ENCODE data around the gene FANCE. TPM values are rescaled to one million over a fixed set of nuclear protein-coding genes. Genes with fewer than 3 reads are reported as not detected.

The FANCE gene
- total and polyA plus RNA-seq, 9 of the 15 experiments (the other 6 are each of a cell fraction or from before 2014, with no cell fraction given): 5.7 to 30.2 (median 17.0) TPM

GRCh38 chr6:35468181-35468979 lies 16.2 kb downstream of the FANCE start, which contains the start of gene RPL10A:
TSS of gene RPL10A (plus strand) at chr6:35468401. CDS start at chr6:35468435, 34 bp downstream.
- peak within 1 kb of the TSS; percentile 93 for H2AFZ ChIP-seq (ENCODE audit: low read depth, low read length)
- POLR2A ChIA-PET: interaction anchor here (0.6 to 7.6 kb wide), 24 partner anchors 8 to 861 kb away, joined by 3 to 167 read pairs (median 4); partner anchors contain the start of genes DEF6, FANCE, TEAD3 and ZNF76
- peak; percentile 88 for ATAC-seq
- no peaks in the 10 kb centered on the region for H3K9me1 ChIP-seq (ENCODE audit: control insufficient read depth, insufficient read depth, low read length)
- peaks cover 76% of the 10 kb centered on the region for H3K36me3 ChIP-seq (ENCODE audit: control insufficient read depth, insufficient read depth, low read length)
- peaks cover 44% of the 10 kb centered on the region for H3K79me2 ChIP-seq (ENCODE audit: control insufficient read depth, insufficient read depth, low read length)
- intact Hi-C loops (cut with micrococcal nuclease) (loop anchor here (1.0 kb wide), 3 partner anchors 15 to 171 kb away; partner anchors contain the start of genes DEF6 and PPARD), in situ Hi-C loops (cut with MboI) (loop anchor here (5.0 kb wide), 1 partner anchor 126 kb away; the partner anchor contains the start of gene PPARD)
- no peaks in the 10 kb centered on the region; a peak in 1 of 5 replicates for H3K27me3 ChIP-seq (ENCODE audit: control insufficient read depth in 2 of 2, insufficient read depth in 2 of 2, low read length in 2 of 2)
- peak within 1 kb of the TSS; percentile 91 for H3K4me3 ChIP-seq
- TSS peak; percentile 49 for BruUV-seq (replicated peaks)
- H3K4me1 ChIP-seq (replicated peaks in 1 of 2; ENCODE audit: control insufficient read depth in 2 of 2, insufficient read depth in 2 of 2, low read length in 2 of 2): peaks cover 23 to 24% of the 10 kb centered on the region in 2 experiments; a peak in 4 of 5 replicates
- H3K9me3 ChIP-seq (replicated peaks; ENCODE audit: control insufficient read depth, insufficient read depth, low read depth, low read length): 0 out of 2 replicates have a peak, but pooled peaks cover 1% of the 10 kb centered on the region
- CTCF ChIA-PET (ENCODE audit: low intra/inter-chr PET ratio): interaction anchor here (0.5 to 2.6 kb wide), 6 partner anchors 126 to 179 kb away, joined by 3 to 17 read pairs (median 5); partner anchors contain the start of genes DEF6 and PPARD
- peak within 1 kb of the TSS; percentile 93 for H3K27ac ChIP-seq (ENCODE audit: extremely low read depth, low read depth, low read length)
- H3K4me2 ChIP-seq (ENCODE audit: insufficient read depth, low read length): peak within 1 kb of the TSS; percentile 100
- peaks cover 37% of the 10 kb centered on the region for H4K20me1 ChIP-seq (replicated peaks; ENCODE audit: control insufficient read depth, insufficient read depth, low read length)
- peak within 1 kb of the TSS; percentile 99 to 100 for H3K9ac ChIP-seq (ENCODE audit: insufficient read depth in 1 of 2, low read depth in 2 of 2, low read length in 2 of 2)
- WGBS (ENCODE audit: insufficient coverage, low coverage, missing lambda C conversion rate): under 1% methylated on average over 86 of the region's 86 CpGs
- FAIRE-seq: peak; percentile 87
- peak; percentile 94 to 99 (median 96) for DNase-seq (ENCODE audit: extremely low read depth in 1 of 4, low spot score in 3 of 4)
- peak; percentile 76 to 79 for TF ChIP-seq TEAD1 (CRISPR knock-in tag; IDR thresholded peaks at IDR 0.05)
- TF ChIP-seq CREB3L1 (IDR thresholded peaks at IDR 0.05; ENCODE audit: borderline replicate concordance, low read depth): peak; percentile 97
- TF ChIP-seq CEBPB (tag; IDR thresholded peaks at IDR 0.05): 0 out of 2 replicates have a peak, but pooled peaks have one; percentile 14
- no peak for TF ChIP-seq E2F4 (CRISPR knock-in tag; IDR thresholded peaks at IDR 0.05; ENCODE audit: low read depth)
- TF ChIP-seq TRIM25 (IDR thresholded peaks at IDR 0.05; ENCODE audit: borderline replicate concordance): no peak
- TF ChIP-seq TOE1 (IDR thresholded peaks at IDR 0.05; ENCODE audit: borderline replicate concordance): peak; percentile 59; the same call in 1 of the 2 replicates
- TF ChIP-seq TOE1 (CRISPR knock-in tag; IDR thresholded peaks at IDR 0.05; ENCODE audit: borderline replicate concordance, low read depth): no peak
- peak; percentile 80 to 96; a peak in 3 of 4 replicates for TF ChIP-seq HDAC1 (IDR thresholded peaks at IDR 0.05)
- TF ChIP-seq ZNF609 (CRISPR knock-in tag; IDR thresholded peaks at IDR 0.05; ENCODE audit: borderline replicate concordance): peak; percentile 51; the same call in 1 of the 2 replicates
